ENCODE data around the gene POLD2. TPM values are rescaled to one million over a fixed set of nuclear protein-coding genes. Genes with fewer than 3 reads are reported as not detected.

Gene POLD2
- total RNA-seq, 2 donors from 2014 or later, result 38.7 to 43.8 TPM

GRCh38 chr7:44071726-44072363 is 51.5 kb downstream of the POLD2 start:
- peaks cover 22 to 25% of the 10 kb centered on the region in 2 donors for H3K4me1 ChIP-seq (ENCODE audit: control insufficient read depth in 1 of 2, low read depth in 2 of 2)
- no peaks in the 10 kb centered on the region for H3K27me3 ChIP-seq (replicated peaks; ENCODE audit: insufficient read depth)
- H3K9me3 ChIP-seq, result no peaks in the 10 kb centered on the region
- H3K27ac ChIP-seq, result peak overlapping the region; percentile 6 to 72
- no peak for TF ChIP-seq CTCF (IDR thresholded peaks at IDR 0.05)
- H3K36me3 ChIP-seq, result no peaks in the 10 kb centered on the region
- ATAC-seq (ENCODE audit: insufficient number of reproducible peaks, low FRiP score, low read depth) (no peak), DNase-seq (ENCODE audit: low spot score) (no peak)
- H3K4me3 ChIP-seq, result no peak overlapping the region

GRCh38 chr7:44068054-44068453 is 55.3 kb downstream of the POLD2 start:
- Histone ChIP-seq H3K27me3 (replicated peaks; ENCODE audit: insufficient read depth) (no peaks in the 10 kb centered on the region), H3K4me1 (ENCODE audit: control insufficient read depth in 1 of 2, low read depth in 2 of 2) (peaks cover 24 to 45% of the 10 kb centered on the region in 2 donors), H3K9me3 (no peaks in the 10 kb centered on the region), H3K4me3 (no peak overlapping the region), H3K36me3 (no peaks in the 10 kb centered on the region), H3K27ac (no peak overlapping the region)
- DNase-seq (ENCODE audit: low spot score) (no peak), ATAC-seq (ENCODE audit: insufficient number of reproducible peaks, low FRiP score, low read depth) (no peak)
- TF ChIP-seq CTCF (IDR thresholded peaks at IDR 0.05), result no peak

- Histone ChIP-seq H3K27ac (no peak overlapping the region), H3K4me3 (no peak overlapping the region), H3K27me3 (replicated peaks; ENCODE audit: insufficient read depth) (no peaks in the 10 kb centered on the region), H3K36me3 (no peaks in the 10 kb centered on the region), H3K9me3 (no peaks in the 10 kb centered on the region), H3K4me1 (ENCODE audit: control insufficient read depth in 1 of 2, low read depth in 2 of 2) (peaks cover 17 to 43% of the 10 kb centered on the region in 2 donors)
- TF ChIP-seq CTCF (IDR thresholded peaks at IDR 0.05), result no peak
- ATAC-seq (ENCODE audit: insufficient number of reproducible peaks, low FRiP score, low read depth), result no peak
- DNase-seq (ENCODE audit: low spot score), result no peak
These were observed 56.0 kb downstream of the POLD2 start for GRCh38 chr7:44067064-44067951.

- DNase-seq (ENCODE audit: low spot score), result no peak
- Histone ChIP-seq H3K36me3 (peaks cover 5% of the 10 kb centered on the region), H3K27me3 (replicated peaks; ENCODE audit: insufficient read depth) (no peaks in the 10 kb centered on the region), H3K4me1 (ENCODE audit: control insufficient read depth in 1 of 2, low read depth in 2 of 2) (peaks cover 10 to 35% of the 10 kb centered on the region in 2 donors), H3K4me3 (no peak overlapping the region), H3K9me3 (no peaks in the 10 kb centered on the region), H3K27ac (no peak overlapping the region)
- no peak for ATAC-seq (ENCODE audit: insufficient number of reproducible peaks, low FRiP score, low read depth)
- TF ChIP-seq CTCF (IDR thresholded peaks at IDR 0.05), result no peak
These were observed 56.8 kb downstream of the POLD2 start for GRCh38 chr7:44066494-44067063.

- peaks cover 10% of the 10 kb centered on the region for H3K36me3 ChIP-seq
- no peaks in the 10 kb centered on the region for H3K9me3 ChIP-seq
These were observed 57.3 kb downstream of the POLD2 start for GRCh38 chr7:44066111-44066460.

More at GRCh38 chr7:44066111-44066460, 57.3 kb downstream of the POLD2 start:
- ATAC-seq (ENCODE audit: insufficient number of reproducible peaks, low FRiP score, low read depth) (no peak), DNase-seq (ENCODE audit: low spot score) (no peak)
- no peak for TF ChIP-seq CTCF (IDR thresholded peaks at IDR 0.05)
- H3K4me1 ChIP-seq (ENCODE audit: control insufficient read depth in 1 of 2, low read depth in 2 of 2), result peaks cover 10 to 35% of the 10 kb centered on the region in 2 donors
- H3K27me3 ChIP-seq (replicated peaks; ENCODE audit: insufficient read depth), result no peaks in the 10 kb centered on the region
- no peak overlapping the region for H3K27ac ChIP-seq
- no peak overlapping the region for H3K4me3 ChIP-seq
